Measurements from ENCODE around the gene WNK4. TPM values are rescaled to one million over a fixed set of nuclear protein-coding genes. Genes with fewer than 3 reads are reported as not detected.

Gene WNK4
- polyA plus RNA-seq, 3 donors, result 0.45 to 0.54 (median 0.46) TPM

- WGBS, 3 donors, result 89 to 90% (median 90%) methylated on average over 11 of the region's 11 CpGs
- no peak overlapping the region for H3K27ac ChIP-seq (ENCODE audit: low read depth, low read length)
Observed at GRCh38 chr17:42787266-42787665, 6.9 kb downstream of the WNK4 start.

- WGBS, 3 donors, result 62 to 78% (median 78%) methylated on average over 2 of the region's 2 CpGs
- H3K27ac ChIP-seq (ENCODE audit: low read depth, low read length), result no peak overlapping the region
Observed at GRCh38 chr17:42791948-42792347, 11.5 kb downstream of the WNK4 start.

GRCh38 chr17:42792545-42792944 lies 12.1 kb downstream of the WNK4 start:
- WGBS, 3 donors, result 52 to 73% (median 68%) methylated on average over 5 of the region's 5 CpGs

GRCh38 chr17:42795061-42795460 lies 14.7 kb downstream of the WNK4 start:
- 49 to 69% (median 51%) methylated on average over 4 of the region's 4 CpGs for WGBS, 3 donors
- H3K27ac ChIP-seq (ENCODE audit: low read depth, low read length), result no peak overlapping the region

More at GRCh38 chr17:42792545-42792944, 12.1 kb downstream of the WNK4 start:
- no peak overlapping the region for H3K27ac ChIP-seq (ENCODE audit: low read depth, low read length)

GRCh38 chr17:42795465-42795864 lies 15.1 kb downstream of the WNK4 start:
- WGBS, 3 donors, result 80 to 87% (median 86%) methylated on average over 10 of the region's 10 CpGs

GRCh38 chr17:42796066-42796758 lies 15.8 kb downstream of the WNK4 start:
- H3K27ac ChIP-seq (ENCODE audit: low read depth, low read length), result no peak overlapping the region
- WGBS, 3 donors, result 88 to 94% (median 90%) methylated on average over 18 of the region's 18 CpGs

More at GRCh38 chr17:42795465-42795864, 15.1 kb downstream of the WNK4 start:
- no peak overlapping the region for H3K27ac ChIP-seq (ENCODE audit: low read depth, low read length)

- H3K27ac ChIP-seq (ENCODE audit: low read depth, low read length), result no peak overlapping the region
- WGBS, 3 donors, result 45 to 82% (median 70%) methylated on average over 10 of the region's 10 CpGs
Observed at GRCh38 chr17:42797067-42798007, 16.9 kb downstream of the WNK4 start.

GRCh38 chr17:42798011-42798382 lies 17.6 kb downstream of the WNK4 start:
- no peak overlapping the region for H3K27ac ChIP-seq (ENCODE audit: low read depth, low read length)
- 7 to 18% (median 18%) methylated on average over 10 of the region's 10 CpGs for WGBS, 3 donors

GRCh38 chr17:42798383-42799380 lies 18.3 kb downstream of the WNK4 start, which contains the start of the genes CNTD1 and COA3:
Gene CNTD1, plus strand, starts transcription at chr17:42798861. Its CDS starts 207 bp downstream, at chr17:42799068.
Gene COA3, minus strand, starts transcription at chr17:42798704. Its CDS starts 23 bp downstream, at chr17:42798681.
- no peak within 1 kb of the TSS for H3K27ac ChIP-seq (ENCODE audit: low read depth, low read length)
- WGBS, 3 donors, result 25 to 27% (median 25%) methylated on average over 66 of the region's 66 CpGs

- WGBS, 3 donors, result 56 to 66% (median 58%) methylated on average over 2 of the region's 2 CpGs
- no peak overlapping the region for H3K27ac ChIP-seq (ENCODE audit: low read depth, low read length)
Observed at GRCh38 chr17:42803074-42803883, 22.9 kb downstream of the WNK4 start.

- no peak overlapping the region for H3K27ac ChIP-seq (ENCODE audit: low read depth, low read length)
- 19 to 93% (median 84%) methylated on average over 1 of the region's 1 CpG for WGBS, 3 donors
Observed at GRCh38 chr17:42804918-42805367, 24.5 kb downstream of the WNK4 start.

- 48 to 94% (median 93%) methylated on average over 1 of the region's 1 CpG for WGBS, 3 donors
- no peak overlapping the region for H3K27ac ChIP-seq (ENCODE audit: low read depth, low read length)
Observed at GRCh38 chr17:42806249-42806648, 25.8 kb downstream of the WNK4 start.

GRCh38 chr17:42809250-42809649 lies 28.8 kb downstream of the WNK4 start:
- 17 to 26% (median 25%) methylated on average over 3 of the region's 3 CpGs for WGBS, 3 donors
- no peak overlapping the region for H3K27ac ChIP-seq (ENCODE audit: low read depth, low read length)

GRCh38 chr17:42814633-42815399 lies 34.4 kb downstream of the WNK4 start:
- 33 to 65% (median 34%) methylated on average over 8 of the region's 8 CpGs for WGBS, 3 donors
- H3K27ac ChIP-seq (ENCODE audit: low read depth, low read length), result no peak overlapping the region

GRCh38 chr17:42817866-42818265 lies 37.5 kb downstream of the WNK4 start:
- 65 to 79% (median 76%) methylated on average over 1 of the region's 1 CpG for WGBS, 3 donors
- no peak overlapping the region for H3K27ac ChIP-seq (ENCODE audit: low read depth, low read length)

GRCh38 chr17:42818379-42818778 lies 38.0 kb downstream of the WNK4 start:
- WGBS, 3 donors, result 80 to 83% (median 82%) methylated on average over 5 of the region's 5 CpGs
- no peak overlapping the region for H3K27ac ChIP-seq (ENCODE audit: low read depth, low read length)

Data from adipose tissue (tissue), 3 donors.